ENCODE measurements around the gene FAU. TPM values are rescaled to one million over a fixed set of nuclear protein-coding genes. Genes with fewer than 3 reads are reported as not detected.

FAU gene
- total and polyA plus RNA-seq, 2 of the 13 experiments (the other 11 are each of a cell fraction or from before 2014, with no cell fraction given): 374 to 869 TPM

DNA sequence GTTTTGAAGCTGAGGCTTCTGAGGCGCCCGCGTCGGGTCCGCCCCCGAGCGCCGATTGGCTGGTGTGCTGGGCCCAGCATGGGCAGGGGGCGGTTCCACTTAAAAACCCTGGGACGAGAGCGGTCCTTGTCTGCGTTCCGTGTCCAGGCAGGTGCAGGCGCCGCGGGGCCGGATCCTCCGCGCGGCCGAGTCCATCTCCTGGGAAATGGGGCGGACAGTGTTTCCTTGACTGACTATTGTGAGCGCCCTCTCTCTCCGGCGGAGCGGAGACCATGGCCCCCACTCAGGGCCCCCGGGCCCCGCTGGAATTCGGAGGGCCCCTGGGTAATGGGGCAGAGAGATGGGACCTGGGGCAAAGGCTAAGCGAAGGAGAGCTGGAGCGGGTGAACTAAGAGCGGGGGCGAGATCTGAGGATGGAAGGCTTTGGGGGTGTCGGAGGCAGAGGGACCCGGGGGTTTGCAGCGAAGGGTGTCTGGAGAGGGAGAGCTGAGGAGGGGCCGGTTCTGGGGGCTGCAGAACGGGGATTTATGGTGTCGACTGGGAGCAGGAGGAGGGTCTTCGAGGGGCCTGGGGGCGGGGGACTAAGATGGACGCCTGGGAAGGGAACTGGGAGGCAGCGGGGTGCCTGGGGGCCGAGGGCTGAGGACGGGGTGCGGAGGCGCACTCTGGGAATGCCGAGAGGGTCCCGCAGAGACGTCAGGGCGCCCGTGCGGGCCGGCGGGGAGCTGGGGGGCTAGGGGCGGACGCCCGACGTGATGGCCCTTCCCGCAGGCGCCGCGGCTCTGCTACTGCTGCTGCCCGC is 10.0 kb downstream of the FAU start, which contains the start of gene TM7SF2 (continued):
- TF ChIP-seq ZNF256 (CRISPR knock-in tag; conservative IDR thresholded peaks at IDR 0.05) (no peak), ZNF615 (CRISPR knock-in tag; IDR thresholded peaks at IDR 0.05; ENCODE audit: borderline replicate concordance) (0 out of 2 replicates have a peak, but pooled peaks have one; percentile 60), ZKSCAN1 (IDR thresholded peaks at IDR 0.05; ENCODE audit: low read length) (no peak), ZSCAN25 (CRISPR knock-in tag; IDR thresholded peaks at IDR 0.05) (peak; percentile 35; the same call in 1 of the 2 replicates), ZNF354B (CRISPR knock-in tag; IDR thresholded peaks at IDR 0.05) (no peak), AKAP8 (CRISPR knock-in tag; IDR thresholded peaks at IDR 0.05) (0 out of 2 replicates have a peak, but pooled peaks have one; percentile 2), MED1 (CRISPR knock-in tag; IDR thresholded peaks at IDR 0.05) (peak; percentile 74), ZSCAN31 (CRISPR knock-in tag; IDR thresholded peaks at IDR 0.05; ENCODE audit: low read depth) (0 out of 2 replicates have a peak, but pooled peaks have one; percentile 29), KLF15 (CRISPR knock-in tag; IDR thresholded peaks at IDR 0.05; ENCODE audit: borderline replicate concordance) (peak; percentile 91; the same call in 1 of the 2 replicates), ZFY (CRISPR knock-in tag; IDR thresholded peaks at IDR 0.05) (peak; percentile 69), PPARG (CRISPR knock-in tag; conservative IDR thresholded peaks at IDR 0.05) (0 out of 2 replicates have a peak, but pooled peaks have one; percentile 12), MED8 (CRISPR knock-in tag; IDR thresholded peaks at IDR 0.05; ENCODE audit: insufficient replicate concordance) (peak; percentile 47), ZBTB3 (CRISPR knock-in tag; IDR thresholded peaks at IDR 0.05; ENCODE audit: borderline replicate concordance, low read depth) (0 out of 2 replicates have a peak, but pooled peaks have one; percentile 31), SSRP1 (CRISPR knock-in tag; IDR thresholded peaks at IDR 0.05) (no peak), SAP130 (CRISPR knock-in tag; IDR thresholded peaks at IDR 0.05; ENCODE audit: low read depth) (peak; percentile 84), HDAC6 (IDR thresholded peaks at IDR 0.05; ENCODE audit: low read depth, low read length) (0 out of 2 replicates have a peak, but pooled peaks have one; percentile 59), ZSCAN30 (CRISPR knock-in tag; IDR thresholded peaks at IDR 0.05) (peak; percentile 50; the same call in 1 of the 2 replicates), SIN3A (IDR thresholded peaks at IDR 0.05; ENCODE audit: borderline replicate concordance, low read depth, low read length) (peak; percentile 87; the same call in 1 of the 2 replicates), KLF16 (CRISPR knock-in tag; IDR thresholded peaks at IDR 0.05) (peak in 1 of 2 experiments; percentile 68; a peak in 2 of 4 replicates)
- TF ChIP-seq, protein P1, sequence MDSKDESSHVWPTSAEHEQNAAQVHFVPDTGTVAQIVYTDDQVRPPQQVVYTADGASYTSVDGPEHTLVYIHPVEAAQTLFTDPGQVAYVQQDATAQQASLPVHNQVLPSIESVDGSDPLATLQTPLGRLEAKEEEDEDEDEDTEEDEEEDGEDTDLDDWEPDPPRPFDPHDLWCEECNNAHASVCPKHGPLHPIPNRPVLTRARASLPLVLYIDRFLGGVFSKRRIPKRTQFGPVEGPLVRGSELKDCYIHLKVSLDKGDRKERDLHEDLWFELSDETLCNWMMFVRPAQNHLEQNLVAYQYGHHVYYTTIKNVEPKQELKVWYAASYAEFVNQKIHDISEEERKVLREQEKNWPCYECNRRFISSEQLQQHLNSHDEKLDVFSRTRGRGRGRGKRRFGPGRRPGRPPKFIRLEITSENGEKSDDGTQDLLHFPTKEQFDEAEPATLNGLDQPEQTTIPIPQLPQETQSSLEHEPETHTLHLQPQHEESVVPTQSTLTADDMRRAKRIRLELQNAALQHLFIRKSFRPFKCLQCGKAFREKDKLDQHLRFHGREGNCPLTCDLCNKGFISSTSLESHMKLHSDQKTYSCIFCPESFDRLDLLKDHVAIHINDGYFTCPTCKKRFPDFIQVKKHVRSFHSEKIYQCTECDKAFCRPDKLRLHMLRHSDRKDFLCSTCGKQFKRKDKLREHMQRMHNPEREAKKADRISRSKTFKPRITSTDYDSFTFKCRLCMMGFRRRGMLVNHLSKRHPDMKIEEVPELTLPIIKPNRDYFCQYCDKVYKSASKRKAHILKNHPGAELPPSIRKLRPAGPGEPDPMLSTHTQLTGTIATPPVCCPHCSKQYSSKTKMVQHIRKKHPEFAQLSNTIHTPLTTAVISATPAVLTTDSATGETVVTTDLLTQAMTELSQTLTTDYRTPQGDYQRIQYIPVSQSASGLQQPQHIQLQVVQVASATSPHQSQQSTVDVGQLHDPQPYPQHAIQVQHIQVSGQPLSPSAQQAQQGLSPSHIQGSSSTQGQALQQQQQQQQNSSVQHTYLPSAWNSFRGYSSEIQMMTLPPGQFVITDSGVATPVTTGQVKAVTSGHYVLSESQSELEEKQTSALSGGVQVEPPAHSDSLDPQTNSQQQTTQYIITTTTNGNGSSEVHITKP (CRISPR knock-in tag; IDR thresholded peaks at IDR 0.05; ENCODE audit: low read depth): peak; percentile 69
- TF ChIP-seq, protein P2, sequence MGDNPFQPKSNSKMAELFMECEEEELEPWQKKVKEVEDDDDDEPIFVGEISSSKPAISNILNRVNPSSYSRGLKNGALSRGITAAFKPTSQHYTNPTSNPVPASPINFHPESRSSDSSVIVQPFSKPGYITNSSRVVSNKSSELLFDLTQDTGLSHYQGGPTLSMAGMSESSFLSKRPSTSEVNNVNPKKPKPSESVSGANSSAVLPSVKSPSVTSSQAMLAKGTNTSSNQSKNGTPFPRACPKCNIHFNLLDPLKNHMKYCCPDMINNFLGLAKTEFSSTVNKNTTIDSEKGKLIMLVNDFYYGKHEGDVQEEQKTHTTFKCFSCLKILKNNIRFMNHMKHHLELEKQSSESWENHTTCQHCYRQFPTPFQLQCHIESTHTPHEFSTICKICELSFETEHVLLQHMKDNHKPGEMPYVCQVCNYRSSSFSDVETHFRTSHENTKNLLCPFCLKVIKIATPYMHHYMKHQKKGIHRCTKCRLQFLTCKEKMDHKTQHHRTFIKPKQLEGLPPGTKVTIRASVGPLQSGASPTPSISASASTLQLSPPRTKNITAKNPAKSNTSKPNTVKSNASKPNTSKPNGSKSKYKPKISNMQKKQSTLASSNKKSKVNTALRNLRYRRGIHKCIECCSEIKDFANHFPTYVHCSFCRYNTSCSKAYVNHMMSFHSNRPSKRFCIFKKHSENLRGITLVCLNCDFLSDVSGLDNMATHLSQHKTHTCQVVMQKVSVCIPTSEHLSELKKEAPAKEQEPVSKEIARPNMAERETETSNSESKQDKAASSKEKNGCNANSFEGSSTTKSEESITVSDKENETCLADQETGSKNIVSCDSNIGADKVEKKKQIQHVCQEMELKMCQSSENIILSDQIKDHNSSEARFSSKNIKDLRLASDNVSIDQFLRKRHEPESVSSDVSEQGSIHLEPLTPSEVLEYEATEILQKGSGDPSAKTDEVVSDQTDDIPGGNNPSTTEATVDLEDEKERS (CRISPR knock-in tag; IDR thresholded peaks at IDR 0.05): peak; percentile 52; the same call in 1 of the 2 replicates
- TF ChIP-seq, protein P3, sequence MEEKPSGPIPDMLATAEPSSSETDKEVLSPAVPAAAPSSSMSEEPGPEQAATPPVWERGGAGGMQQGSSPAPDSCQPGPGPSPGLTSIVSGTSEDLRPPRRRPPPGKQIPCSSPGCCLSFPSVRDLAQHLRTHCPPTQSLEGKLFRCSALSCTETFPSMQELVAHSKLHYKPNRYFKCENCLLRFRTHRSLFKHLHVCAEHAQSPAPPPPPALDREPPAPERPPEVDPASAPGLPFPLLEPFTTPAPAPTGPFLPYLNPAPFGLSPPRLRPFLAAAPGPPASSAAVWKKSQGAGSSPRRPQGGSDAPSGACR (CRISPR knock-in tag; IDR thresholded peaks at IDR 0.05): peak; percentile 3; the same call in 1 of the 2 replicates

All from HepG2 (cell line).